GM18505 (cell line): ENCODE measurements around the gene JUP.
"Not testable (repeated sequence)": the region's sequence is repeated elsewhere in the genome, so short reads cannot be mapped to it uniquely, and the experiment has no call there.

Experiments
- ATAC-seq: cut with Tn5 transposase; IDR thresholded peaks from one replicate; pipeline ENCODE4 v1.9.1; 2021; ENCODE audit not compliant: unreplicated experiment
- POLR2A ChIP-seq: IDR thresholded peaks from 4 replicates; pipeline ENCODE4 v1.6.1; 2011; ENCODE audit warnings: borderline replicate concordance; ENCODE audit not compliant: insufficient read depth, insufficient read length; ENCODE audit errors: extremely low read depth

JUP gene

GRCh38 chr17:41781404-41782110 is 5.0 kb downstream of the JUP start:
- no peak for TF ChIP-seq POLR2A

GRCh38 chr17:41779954-41780353 is 6.6 kb downstream of the JUP start:
- ATAC-seq = no peak

More at GRCh38 chr17:41781404-41782110, 5.0 kb downstream of the JUP start:
- no peak for ATAC-seq

GRCh38 chr17:41777574-41778188 is 8.8 kb downstream of the JUP start:
- no peak for TF ChIP-seq POLR2A

More at GRCh38 chr17:41779954-41780353, 6.6 kb downstream of the JUP start:
- no peak for TF ChIP-seq POLR2A

GRCh38 chr17:41777157-41777573 is 9.3 kb downstream of the JUP start:
- no peak for TF ChIP-seq POLR2A
- ATAC-seq = no peak

More at GRCh38 chr17:41777574-41778188, 8.8 kb downstream of the JUP start:
- no peak for ATAC-seq

GRCh38 chr17:41776262-41776900 is 10.1 kb downstream of the JUP start:
- not testable (repeated sequence) for ATAC-seq

- TF ChIP-seq POLR2A = no peak
- ATAC-seq = no peak
These were observed 10.9 kb downstream of the JUP start for GRCh38 chr17:41775394-41776226.

GRCh38 chr17:41773731-41774193 is 12.7 kb downstream of the JUP start:
- no peak for TF ChIP-seq POLR2A
- ATAC-seq = no peak

GRCh38 chr17:41773190-41773588 is 13.3 kb downstream of the JUP start:
- no peak for TF ChIP-seq POLR2A
- no peak for ATAC-seq

- TF ChIP-seq POLR2A = no peak
- ATAC-seq = no peak
These were observed 13.8 kb downstream of the JUP start for GRCh38 chr17:41772586-41773189.

- ATAC-seq = no peak
- no peak for TF ChIP-seq POLR2A
These were observed 14.3 kb downstream of the JUP start for GRCh38 chr17:41772218-41772585.

- TF ChIP-seq POLR2A = no peak
- no peak for ATAC-seq
These were observed 14.9 kb downstream of the JUP start for GRCh38 chr17:41771389-41772206.

GRCh38 chr17:41769985-41770384 is 16.5 kb downstream of the JUP start:
- TF ChIP-seq POLR2A = no peak
- no peak for ATAC-seq

- no peak for ATAC-seq
- TF ChIP-seq POLR2A = no peak
These were observed 17.1 kb downstream of the JUP start for GRCh38 chr17:41769346-41769862.
